ENCODE data around the gene NOTCH1.

NOTCH1 gene

DNA sequence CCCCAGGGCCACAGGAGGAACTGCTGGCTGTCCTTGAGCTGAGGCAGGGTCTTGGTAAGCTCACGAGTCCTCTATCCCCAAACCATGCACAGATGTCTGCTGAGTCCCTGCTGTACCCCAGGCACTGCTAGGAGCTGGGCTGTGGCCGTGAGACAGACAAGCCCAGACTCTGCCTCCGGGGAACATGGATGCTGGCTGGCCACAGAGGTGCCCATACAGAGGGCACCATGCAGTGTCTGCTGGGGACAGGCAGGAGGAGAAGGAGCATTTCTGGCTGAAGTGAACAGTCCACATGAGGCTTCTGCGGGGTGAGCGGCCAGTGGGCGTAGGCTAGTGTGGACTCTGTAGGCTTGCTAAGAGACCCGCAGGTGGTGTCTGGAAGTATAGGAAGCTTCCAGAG, 58.2 kb downstream of the NOTCH1 start:
- H3K27ac ChIP-seq = no peak overlapping the region
- TF ChIP-seq CTCF (conservative IDR thresholded peaks at IDR 0.05) = no peak

- H3K27ac ChIP-seq = no peak overlapping the region
- TF ChIP-seq CTCF (conservative IDR thresholded peaks at IDR 0.05) = no peak
Observed at GRCh38 chr9:136486823-136487620, 58.8 kb downstream of the NOTCH1 start.

DNA sequence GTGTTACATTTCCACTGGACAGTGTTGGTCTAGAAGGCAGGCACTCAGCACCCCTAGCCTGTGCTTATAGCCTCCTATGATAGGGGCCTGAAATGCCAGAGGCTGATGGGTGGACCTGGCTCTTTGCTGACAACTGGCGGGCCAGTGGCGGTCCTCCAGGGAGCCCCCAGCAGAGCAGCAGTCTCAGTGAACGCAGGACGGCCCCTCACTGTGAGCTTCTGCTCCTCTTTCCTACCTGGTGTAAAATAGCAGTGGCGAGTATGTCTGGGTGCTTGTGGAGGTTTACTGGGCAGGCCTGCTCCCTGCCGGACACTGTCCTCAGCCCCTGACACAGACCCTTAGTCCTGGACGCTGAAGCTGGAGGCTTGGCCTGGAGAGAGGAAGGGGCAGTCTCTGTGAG, 59.7 kb downstream of the NOTCH1 start:
- TF ChIP-seq CTCF (conservative IDR thresholded peaks at IDR 0.05) = no peak

GRCh38 chr9:136485049-136486045, 60.5 kb downstream of the NOTCH1 start:
- peak; percentile 96 for TF ChIP-seq CTCF (conservative IDR thresholded peaks at IDR 0.05)
- peak overlapping the region; percentile 100 for H3K27ac ChIP-seq

More for the DNA sequence above, 59.7 kb downstream of the NOTCH1 start:
- H3K27ac ChIP-seq = no peak overlapping the region

DNA sequence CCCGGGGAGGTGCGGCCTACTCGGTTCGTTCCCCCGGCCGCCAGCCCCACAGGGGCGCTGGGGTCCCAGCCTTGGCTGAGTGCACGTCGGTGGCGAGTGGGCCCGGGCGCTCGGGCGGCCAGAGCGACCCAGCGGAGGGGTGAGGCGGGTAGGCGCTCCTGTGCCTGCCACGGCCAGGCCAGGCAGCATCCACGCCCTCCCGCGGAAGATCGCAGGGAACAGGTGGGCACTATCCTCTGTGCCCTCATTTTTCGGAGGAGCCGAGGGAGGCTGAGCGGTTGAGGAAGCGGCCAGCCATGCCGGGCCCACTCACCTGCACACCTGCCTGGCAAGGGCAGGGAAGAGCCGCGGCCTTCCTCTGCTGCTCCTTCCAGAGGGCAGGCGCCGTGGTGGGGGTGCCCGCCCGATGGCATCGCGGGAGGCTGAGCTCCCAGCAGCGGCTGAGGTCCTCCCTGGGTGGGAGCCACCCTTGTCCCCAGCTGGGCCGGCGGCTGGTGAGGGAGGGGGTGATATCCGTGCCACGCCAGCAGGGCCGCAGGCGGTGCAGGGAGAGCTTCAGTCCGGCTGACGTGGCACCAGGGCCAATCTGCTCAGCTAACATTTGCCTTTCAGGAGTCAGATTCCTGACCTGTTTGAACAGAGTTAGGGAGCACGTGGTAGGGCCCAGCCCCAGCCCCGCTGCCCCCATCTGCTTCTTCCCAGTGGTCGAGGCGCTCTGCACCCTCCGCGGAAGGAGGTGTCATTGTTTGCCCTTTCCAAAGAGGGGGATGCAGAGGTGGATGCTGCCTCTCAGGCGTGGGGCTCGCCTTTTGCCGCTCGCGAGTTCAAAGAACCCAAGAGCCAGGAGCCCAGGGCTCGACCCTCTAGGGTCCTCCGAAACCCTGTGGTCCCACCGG, 61.4 kb downstream of the NOTCH1 start:
- TF ChIP-seq CTCF (conservative IDR thresholded peaks at IDR 0.05) = no peak
- peak overlapping the region; percentile 100 for H3K27ac ChIP-seq

DNA sequence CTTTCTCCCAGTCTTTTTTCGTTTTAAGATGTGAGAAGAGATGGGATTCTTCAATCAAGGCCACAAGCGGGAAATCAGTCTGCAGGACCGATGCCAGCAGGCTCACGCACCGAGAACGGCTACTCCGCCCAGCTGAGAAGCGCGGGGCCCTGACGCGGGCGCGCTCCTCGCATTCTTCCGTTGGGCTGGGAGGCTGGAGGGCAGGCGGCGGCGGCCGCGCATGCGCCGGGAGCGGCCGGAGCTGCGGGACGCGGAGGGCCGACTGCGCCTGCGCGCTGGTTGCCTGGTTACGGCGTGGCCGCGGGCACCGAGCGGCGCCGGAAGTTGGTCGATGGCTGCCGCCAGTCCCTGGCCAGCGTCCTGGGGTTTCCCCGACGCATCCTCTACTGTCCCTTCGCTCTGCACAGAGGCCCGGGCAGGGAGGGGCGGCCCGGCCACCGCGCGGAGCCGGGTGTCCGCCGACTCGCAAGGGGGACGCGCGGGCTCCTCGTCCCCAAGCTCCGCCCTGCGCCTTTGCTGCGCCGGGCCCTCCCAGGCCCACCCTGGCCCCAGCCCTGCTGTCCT, 62.2 kb downstream of the NOTCH1 start:
- peak overlapping the region; percentile 100 for H3K27ac ChIP-seq
- no peak for TF ChIP-seq CTCF (conservative IDR thresholded peaks at IDR 0.05)

All from VCaP (cell line).